Measurements from ENCODE around the gene RUFY4.

Gene RUFY4

GRCh38 chr2:218063896-218064295, 5.2 kb upstream of the RUFY4 start:
- no peak for DNase-seq

- no peak for DNase-seq
Measured at GRCh38 chr2:218065239-218066006, 3.6 kb upstream of the RUFY4 start.

GRCh38 chr2:218066926-218067515, 2.0 kb upstream of the RUFY4 start:
- DNase-seq: no peak

- DNase-seq: no peak
Measured at GRCh38 chr2:218067523-218067922, 1.5 kb upstream of the RUFY4 start.

GRCh38 chr2:218069606-218070300, 700 bp downstream of the RUFY4 start:
- DNase-seq: no peak

- no peak for DNase-seq
Measured at GRCh38 chr2:218070587-218070986, 1.5 kb downstream of the RUFY4 start.

GRCh38 chr2:218071218-218071937, 2.3 kb downstream of the RUFY4 start:
- no peak for DNase-seq

- DNase-seq: no peak
Measured at GRCh38 chr2:218072002-218072401, 2.9 kb downstream of the RUFY4 start.

GRCh38 chr2:218072478-218073024, 3.5 kb downstream of the RUFY4 start:
- no peak for DNase-seq

- no peak for DNase-seq
Measured at GRCh38 chr2:218073185-218073584, 4.1 kb downstream of the RUFY4 start.

- DNase-seq: no peak
Measured at GRCh38 chr2:218074031-218074430, 5.0 kb downstream of the RUFY4 start.

GRCh38 chr2:218075975-218076811, 7.1 kb downstream of the RUFY4 start:
- DNase-seq: no peak

GRCh38 chr2:218077464-218078216, 8.6 kb downstream of the RUFY4 start:
- DNase-seq: no peak

- DNase-seq: no peak
Measured at GRCh38 chr2:218079943-218080913, 11.2 kb downstream of the RUFY4 start.

- DNase-seq: no peak
Measured at GRCh38 chr2:218081063-218081462, 12.0 kb downstream of the RUFY4 start.

GRCh38 chr2:218081695-218082094, 12.6 kb downstream of the RUFY4 start:
- DNase-seq: no peak

GRCh38 chr2:218082586-218083351, 13.7 kb downstream of the RUFY4 start:
- no peak for DNase-seq

- DNase-seq: no peak
Measured at GRCh38 chr2:218083352-218083676, 14.3 kb downstream of the RUFY4 start.

GRCh38 chr2:218086478-218086877, 17.4 kb downstream of the RUFY4 start:
- DNase-seq: no peak

Data from activated T-cell treated with anti-CD3 and anti-CD28 coated beads for 4 hours (primary cell).